Stimulated activated CD4-positive, alpha-beta T cell treated with anti-CD3 and anti-CD28 coated beads, Interleukin-2, amount 100 ng/mL, for 48 hours (primary cell): ENCODE data around the gene IMPG2.

Experiments used
- DNase-seq, 2 donors: peaks; one replicate each; pipeline ENCODE4 v3.0.0-alpha.2; 2020

The IMPG2 gene

DNA sequence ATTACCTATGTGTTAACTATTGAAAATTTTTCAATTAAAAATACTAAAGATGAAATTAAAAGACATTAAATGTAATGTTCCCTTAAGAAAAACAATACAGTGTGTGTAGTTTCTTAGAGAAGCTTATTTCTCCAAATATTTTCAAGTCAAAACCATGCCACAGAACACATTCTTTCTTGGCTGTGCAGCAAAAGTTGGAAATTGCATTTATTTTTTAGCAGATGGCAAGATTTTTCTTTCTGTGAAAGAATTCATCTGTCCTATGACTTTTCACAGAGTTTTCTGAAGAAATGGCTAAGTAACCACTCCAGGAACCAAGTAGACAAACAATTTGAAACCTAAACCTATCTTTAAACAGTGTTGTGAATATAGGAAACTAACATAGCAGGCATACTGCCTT, 47.2 kb downstream of the IMPG2 start:
- no peak for DNase-seq

DNA sequence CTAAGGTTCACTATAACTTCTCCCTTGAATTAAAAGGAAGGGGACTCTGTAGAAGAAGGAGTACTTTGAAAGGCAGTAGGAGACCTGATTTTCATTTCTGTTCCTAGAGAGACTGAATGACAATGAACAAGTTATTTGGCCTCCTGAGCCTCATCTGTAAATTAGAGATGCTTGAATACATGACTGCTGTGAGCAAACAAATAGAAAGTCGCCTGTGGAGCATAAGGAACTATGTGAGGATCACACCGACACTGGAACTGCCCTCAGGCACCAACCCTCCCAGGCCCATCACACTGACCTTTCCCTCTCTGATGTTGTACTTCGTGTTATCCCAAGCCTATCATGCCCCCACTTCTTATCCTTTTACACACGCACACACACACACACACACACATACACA, 48.6 kb downstream of the IMPG2 start:
- no peak for DNase-seq

DNA sequence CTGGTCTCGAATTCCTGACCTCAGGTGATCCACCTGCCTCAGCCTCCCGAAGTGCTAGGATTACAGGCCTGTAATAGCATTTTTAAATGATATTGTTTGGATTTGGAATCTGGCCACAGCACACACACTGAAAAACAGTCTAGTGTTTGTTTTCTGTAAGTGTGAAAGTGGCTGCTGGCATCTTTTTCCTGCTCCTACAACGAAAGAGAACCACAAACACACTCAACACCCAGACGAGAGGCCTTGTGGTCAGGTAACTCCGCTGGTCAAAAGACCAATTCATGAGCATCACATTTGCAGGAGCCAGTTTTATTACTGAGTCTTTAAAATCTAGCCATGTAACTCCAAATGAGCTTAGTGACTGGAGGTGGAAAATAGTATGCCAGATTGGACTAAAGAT, 50.2 kb downstream of the IMPG2 start:
- DNase-seq: no peak

DNA sequence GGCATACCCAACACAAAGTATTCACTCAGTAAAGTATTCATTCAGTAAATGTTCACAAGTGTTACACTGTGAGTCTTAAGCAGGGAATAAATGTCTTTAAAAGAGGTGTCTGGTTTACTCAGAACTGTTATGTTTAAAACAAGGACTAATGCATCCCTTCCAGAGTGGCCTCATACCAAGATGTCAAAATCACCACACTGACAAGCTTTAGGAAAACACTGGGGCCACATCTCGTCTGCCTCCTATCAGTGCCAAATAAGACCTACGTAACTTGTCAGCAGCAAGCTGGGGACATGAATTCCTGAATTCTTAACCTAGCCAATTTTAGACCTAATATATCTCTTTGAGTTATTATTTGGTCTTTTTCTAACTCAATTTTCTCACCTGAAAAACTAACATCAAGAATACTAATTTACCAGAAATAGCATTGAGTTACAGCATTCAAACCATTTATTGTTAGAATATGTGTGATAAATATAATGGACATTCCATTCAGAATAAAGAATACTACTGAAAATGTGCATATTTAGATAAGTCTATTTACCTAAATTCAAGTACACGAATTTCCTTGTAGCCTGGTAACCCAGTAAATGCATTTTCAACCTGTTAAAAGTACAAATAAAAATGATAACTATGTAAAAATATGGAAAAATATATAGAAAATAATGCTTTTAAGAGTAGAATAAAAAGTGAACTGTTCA, 51.3 kb downstream of the IMPG2 start:
- DNase-seq: no peak

DNA sequence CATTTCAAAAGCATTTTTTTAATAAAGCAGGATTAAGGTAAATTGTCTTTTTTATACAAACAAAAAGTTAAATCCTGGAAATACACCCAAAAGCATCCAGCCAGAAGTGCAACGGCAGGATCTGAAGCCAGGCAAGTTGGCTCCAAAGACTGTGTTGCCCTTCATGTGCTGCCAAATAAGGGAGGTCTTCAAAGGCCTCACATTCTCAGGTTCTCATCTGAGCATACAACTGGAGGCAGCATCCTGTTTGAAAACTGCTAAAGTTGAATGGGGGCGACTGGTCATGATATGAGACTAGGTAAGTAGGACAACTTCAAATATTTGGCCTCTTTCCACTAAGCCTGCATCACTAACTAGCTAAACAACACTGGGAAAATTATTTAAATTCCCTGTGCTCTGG, 52.2 kb downstream of the IMPG2 start:
- no peak for DNase-seq

DNA sequence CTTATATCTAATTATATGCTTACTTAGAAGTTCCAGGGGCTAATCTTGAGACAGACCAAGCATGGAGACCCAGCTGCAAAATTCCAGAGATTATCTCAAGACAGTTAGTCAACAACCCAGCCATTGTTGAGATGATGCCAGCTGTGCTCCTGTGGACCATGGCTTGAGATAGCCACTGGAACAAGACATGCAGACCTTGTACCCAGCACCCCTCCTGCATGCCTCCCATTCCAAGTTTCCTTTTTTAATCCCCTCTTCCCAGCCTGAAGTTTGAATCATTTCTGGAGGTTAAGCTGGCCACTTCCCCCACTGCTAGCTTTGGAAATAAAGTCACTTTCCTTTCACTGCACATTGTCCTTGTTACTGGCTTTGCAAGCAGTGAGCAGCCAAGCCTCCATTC, 53.8 kb downstream of the IMPG2 start:
- DNase-seq: no peak

DNA sequence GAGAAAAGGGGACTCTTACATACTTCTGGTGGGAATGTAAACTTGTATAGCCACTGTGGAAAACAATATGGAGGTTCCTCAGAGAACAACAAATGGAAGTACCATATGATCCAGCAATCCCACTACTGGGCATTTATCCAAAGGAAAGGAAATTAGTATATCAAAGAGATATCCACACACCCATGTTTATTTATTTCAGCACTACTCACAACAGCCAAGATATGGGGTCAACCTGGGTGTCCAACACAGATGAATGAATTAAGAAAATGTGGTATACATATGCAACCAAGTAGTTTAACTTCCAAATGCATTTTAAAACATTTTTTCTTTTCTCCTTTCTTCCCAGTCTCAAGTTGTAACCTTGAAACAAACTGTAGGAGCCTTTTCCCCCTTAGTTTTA, 54.3 kb downstream of the IMPG2 start:
- no peak for DNase-seq

DNA sequence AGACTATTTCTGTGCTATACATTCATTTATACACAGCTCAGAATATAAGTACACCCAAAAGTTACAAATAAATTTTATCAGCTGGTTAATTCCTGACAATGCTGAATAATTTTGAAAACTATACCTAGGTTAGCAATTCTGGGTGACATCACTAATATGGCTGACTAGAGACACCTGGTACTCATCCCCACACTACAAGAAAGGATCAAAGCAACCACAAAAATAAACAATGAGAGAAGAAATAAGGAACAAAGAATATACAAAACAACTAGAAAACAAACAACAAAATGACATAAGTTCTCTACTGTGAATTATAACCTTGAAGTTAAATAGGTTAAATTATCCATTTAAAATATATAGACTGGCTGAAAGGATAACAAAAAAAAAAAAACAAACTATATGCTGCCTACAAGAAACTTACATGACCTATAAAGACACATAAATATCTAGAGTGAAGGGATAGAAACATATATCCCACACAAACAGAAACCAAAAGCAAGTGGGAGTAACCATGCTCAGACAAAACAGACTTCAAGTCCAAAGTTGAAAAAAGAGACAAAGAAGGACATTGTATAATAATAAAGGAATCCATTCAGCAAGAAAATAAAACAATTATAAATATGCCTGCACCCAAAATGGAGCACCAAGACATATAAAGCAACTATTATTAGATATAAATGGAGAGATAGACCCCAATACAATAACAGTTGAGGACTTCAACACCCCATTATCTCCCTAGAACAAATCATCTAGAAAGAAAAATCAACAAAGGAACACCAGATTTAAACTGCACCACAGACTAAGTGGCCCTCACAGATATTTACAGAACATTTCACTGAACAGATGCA, 57.8 kb downstream of the IMPG2 start:
- no peak for DNase-seq

DNA sequence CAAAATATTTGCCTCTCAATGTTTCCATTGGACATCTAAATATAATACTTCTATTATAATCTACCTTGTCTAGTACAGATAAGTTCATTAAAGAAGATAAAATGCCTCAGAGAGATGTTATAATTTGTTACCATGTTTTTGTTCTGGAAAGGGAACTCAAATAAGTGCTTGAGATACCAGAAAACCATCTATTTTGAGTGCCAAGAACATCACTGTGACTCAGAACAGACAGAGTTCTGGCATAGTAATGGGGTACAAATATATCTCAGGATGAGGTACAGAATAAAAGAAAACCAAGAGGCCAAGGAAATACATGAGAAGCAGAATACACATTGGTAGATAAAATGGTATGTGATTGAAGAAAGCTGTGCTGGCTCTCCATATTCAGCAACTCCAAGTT, 58.9 kb downstream of the IMPG2 start:
- no peak for DNase-seq

DNA sequence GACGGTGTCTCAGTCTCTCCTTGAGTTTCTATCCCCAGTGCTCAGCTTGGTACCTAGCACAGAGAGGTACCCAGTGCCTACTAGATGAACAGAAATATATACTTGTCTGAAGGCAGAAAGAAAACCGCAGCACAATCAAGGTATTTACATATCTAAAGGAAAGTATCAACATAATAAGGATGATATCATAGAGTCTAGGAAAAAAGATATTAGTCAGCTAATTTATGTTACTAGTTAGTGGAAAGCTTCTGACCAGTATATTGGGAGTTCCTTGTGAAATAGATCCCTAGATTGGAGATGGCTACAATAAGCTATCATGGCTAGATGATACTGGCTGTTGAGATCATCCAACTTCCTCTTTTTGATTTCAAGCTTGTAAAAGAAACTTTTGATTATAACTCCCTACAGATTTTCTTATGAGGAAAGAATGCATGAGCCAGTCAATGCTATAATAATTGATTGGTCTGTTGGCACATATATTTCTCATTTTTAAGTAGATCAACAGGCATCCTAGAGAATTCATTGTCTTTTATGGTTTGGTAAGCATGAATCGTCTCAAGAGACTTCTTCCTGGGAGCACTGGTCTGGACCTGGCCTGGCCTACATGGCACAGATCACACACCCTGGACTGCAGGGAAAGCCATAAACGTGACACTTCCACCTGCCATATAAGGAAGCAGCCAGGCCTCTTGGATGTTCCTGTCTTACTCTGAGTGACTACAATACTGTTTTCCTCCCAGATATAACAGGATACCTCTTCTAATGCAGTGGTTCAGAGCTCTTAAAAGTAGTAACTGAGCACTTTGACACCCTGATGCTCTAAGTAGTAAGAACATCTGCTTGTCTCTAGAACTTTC, 60.7 kb downstream of the IMPG2 start:
- no peak for DNase-seq

DNA sequence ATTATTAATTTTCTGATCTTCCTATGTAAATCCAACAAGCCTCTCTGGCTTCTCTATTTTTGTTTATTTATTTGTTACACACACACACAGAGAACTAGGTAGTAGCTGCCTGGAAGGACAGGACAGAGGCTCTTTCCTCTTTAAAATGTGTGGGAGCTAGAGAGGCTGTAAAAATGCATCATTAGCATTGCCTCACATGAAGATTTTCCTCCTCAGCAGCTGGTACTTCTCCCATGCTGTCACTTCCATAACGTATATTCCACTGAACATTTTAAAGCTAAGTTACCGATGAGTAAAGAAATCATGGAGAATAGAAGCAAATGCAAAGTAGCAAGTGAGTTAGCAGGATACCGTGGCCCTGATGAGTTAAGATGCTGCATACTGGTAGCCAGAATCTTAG, 63.9 kb downstream of the IMPG2 start:
- no peak for DNase-seq

DNA sequence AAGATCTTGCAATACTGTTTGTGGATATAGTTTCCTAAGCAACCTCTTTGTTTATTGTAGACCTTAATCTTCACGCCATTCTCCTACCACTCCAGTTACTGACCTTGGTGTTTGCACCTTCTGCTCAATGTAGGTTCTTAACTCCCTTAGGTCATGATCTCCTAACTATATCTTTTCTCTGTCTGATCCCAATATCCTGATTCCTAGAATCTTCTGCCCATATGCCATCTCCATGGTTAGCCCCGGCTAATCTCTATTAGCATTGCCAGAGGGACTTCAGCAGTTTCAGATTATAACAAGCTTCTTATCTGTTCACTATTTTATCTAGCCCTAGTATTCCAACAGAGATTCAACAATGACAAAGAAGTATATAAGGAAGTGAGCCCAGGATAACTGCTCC, 64.9 kb downstream of the IMPG2 start:
- DNase-seq: no peak

DNA sequence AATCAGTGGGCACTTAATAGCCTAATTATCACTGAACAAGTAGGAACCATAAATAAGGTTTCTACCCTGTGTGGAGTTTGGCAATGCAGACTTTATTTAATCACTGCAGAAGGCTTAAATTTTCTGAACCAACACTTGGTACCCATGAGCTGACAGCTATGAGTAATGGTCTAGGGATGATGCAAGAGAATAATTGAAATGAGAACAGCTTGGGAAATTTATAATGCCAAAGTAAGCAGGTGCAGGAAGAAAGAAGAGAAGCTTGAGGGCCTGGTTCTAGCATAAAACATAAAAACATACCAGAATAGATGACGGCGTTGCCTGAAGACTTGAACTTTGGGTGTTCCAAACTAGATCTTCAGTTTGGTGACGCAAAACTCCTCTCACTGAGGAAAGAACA, 67.0 kb downstream of the IMPG2 start:
- DNase-seq: no peak

DNA sequence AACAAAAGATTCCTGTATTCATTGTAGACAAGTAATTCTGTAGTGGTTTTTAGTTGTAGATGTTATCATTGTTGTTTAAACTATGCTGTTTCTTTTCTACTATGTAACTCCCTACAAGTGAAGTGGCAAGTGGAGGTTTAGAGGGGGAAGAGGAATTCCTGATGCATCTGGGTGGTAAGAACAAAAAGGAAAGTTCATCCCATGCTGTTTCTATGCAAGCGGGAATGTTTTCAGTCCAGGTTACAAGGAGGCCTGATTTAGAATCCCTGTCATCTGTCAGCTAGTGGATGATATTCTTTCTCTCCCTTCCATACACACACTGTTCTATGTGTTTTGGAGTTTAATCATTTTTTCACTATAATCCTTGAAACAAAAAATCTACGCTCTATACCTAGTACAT, 67.4 kb downstream of the IMPG2 start:
- DNase-seq: no peak

DNA sequence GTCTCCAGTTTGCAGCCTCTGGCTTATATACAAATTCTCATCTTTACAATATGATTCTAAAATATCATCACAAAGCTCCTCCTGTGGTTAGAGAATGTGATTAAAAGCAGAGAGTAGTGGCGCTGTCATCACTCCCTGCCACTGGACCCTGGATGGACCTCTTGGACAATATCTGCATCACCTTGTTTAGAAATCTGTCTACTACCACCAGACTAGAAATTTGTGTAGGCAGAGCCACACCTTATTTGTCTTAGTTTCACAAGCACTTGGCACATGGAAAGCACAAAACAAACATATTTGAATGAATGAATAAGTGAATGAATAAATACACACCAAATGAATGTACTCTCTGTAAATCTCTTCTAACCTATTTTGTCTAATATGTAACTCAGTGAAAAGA, 68.1 kb downstream of the IMPG2 start:
- DNase-seq: no peak

DNA sequence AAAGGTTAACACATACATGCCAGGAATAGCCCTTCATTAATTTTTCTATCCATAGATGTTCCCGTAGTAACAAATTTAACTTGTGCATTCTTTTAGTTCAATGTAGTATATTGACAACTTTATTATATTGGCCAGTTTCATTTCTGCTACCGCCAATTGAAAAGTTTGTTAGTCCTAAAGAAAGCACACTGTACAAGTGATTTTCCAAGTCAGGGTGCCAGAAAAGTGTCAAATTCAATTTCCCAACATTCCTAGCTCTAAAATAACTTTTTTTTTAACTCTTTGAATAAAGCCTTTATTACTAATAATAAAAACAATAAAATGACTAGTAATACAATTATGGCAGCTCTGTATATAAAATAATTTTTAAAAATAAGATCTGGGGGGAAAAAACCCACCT, 68.9 kb downstream of the IMPG2 start:
- no peak for DNase-seq

DNA sequence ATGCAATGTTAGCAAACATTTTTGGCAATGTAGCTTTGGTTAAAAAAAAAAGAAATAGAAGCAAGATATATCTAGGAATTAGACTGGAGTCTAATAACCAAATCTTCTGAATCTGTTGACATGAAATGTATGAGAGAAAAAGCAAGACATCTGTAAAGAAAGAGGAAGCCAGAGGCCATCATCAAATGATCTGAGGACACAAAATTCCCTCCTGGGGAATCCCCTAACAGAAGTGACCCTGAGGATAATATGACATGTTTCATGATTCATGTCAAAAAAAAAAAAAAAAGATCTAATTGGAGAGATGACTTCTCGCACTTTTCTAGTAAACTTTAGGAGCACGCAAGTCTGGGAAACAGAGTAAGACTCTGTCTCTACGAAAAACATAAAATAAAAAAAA, 70.9 kb downstream of the IMPG2 start:
- no peak for DNase-seq

DNA sequence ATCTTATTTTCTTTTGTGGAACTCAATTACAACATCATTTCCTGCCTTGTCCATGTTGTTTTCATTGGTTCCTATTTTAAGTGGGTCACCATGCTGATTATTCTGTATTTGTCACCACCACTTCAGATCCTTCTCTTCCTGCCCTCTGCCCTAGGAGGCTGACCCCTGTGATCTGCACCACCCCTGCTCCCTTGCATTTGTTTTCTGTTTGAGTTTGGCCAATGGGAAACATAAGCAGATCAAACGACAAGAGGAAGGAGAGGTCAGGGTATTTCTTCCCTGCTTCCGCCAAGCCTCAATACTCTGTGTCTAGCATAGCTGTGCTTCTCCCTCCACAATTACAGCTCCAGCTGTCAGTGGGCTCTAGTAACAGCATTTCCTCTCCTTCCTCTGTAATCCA, 71.6 kb downstream of the IMPG2 start:
- no peak for DNase-seq

DNA sequence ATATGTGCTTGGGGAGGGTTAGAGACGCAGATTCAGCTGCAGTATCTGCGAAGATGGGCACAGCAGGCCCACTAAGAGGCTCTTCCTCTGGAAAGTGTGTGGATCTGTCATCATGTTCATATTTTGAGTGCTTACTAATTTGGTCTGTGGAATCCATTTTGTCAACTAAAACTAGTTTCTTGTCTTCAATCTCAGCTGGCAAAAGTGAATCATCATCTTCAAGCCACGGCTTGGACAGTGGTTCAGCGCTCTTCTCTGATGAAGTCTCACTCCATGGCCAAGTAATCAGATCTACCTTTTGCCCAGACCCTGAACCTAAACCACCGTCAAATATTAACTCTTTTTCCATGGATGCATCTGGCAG, 76.2 kb downstream of the IMPG2 start:
- DNase-seq: no peak

DNA sequence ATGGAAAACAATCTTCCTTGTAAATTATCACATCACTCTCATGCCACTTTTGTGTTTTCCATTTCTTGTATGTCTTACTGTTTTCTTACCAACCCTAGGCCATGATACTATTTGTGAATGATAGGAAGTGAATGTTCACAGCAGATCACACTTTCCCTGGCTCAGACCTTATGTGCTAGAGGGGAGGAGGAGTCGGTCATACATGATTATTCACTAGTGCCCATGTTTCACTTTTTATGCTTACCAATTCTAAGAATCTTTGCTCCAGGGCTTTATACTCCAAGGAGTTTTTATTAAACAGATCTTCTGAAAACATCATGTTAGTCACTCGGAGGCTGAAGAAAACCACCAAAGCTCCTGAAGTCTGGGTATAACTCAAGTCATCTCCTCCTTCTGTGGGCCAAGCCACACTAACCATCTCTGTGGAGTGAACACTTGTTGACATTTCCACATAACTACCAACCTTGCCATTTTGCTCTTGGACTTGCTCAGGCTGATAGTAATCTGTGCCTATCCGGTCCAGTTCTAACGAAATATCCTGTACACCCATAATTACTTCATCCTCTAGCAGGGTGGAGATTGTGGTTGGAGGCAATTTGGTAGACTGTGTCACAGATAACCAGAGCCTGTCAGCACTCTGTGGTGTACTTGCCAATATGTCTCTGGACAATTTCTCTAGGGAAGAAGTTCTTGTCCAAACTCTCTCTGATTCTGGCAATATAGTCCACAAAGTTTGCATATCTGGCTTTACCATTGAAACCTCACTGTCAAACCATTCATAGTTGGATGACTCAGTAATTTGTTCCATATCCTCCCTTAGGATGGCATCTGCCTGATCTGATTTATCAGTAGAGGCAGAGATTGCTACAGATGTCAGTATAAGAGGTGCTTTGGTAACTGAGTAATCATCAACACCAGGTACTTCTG, 76.8 kb downstream of the IMPG2 start:
- DNase-seq: no peak

DNA sequence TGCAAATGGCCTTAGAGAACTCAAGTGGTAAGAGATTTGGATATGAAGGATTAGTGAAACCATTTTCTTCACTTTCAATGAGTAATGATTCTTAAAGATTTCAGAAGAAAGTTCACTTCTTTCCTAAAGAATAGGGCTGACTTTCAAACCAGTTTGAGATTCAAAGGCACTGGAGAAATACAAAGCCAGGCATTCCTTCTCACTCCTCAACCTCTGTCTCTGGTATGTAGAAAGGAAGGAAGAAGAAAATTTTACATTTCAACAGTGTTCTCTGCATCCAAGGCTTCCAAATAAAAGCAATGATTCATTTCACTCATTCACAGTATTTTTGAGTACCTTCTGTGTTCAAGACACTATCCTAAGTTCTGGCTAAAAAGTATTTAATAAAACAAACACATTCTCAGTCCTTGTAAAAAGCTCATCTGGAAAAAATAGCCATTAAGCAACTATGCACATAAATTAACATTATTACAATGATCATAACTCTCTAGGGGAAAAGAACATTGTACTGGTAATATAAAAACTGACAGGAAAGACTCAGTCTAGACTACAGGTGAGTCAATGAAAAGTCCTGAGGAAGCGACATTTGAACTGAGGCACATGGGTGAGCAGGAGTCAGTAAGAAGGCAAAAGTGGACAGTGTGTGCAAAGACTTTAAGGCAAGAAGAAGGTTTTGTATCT, 79.5 kb downstream of the IMPG2 start:
- no peak for DNase-seq

DNA sequence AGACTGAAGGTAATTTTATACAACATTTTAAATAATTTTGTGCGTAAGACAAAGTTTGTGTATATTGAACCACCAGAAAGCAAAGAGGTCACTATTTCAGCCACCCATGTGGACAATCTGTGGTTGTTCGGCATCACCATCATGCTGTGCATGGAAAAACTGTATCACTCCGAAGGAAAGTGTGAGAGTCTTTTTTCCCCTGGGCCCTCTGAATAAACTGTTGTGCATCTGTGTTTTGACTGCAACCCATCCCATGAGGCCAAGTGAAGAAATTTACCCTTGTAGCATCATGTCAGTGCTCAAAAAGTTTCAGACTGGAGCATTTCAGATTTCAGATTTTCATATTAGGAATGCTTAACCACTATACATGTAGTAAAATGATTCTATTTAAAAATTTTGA, 85.3 kb downstream of the IMPG2 start:
- DNase-seq: no peak
